DOHH2 (cell line): ENCODE data around the gene COG2.
"Not testable (repeated sequence)": the region's sequence is repeated elsewhere in the genome, so short reads cannot be mapped to it uniquely, and the experiment has no call there.

ENCODE experiments used
- H3F3A ChIP-seq: fragments of 200-600 bp; sonication (generic), shearing (Covaris generic); 2 replicates; pipeline ENCODE4 v1.6.0; 2016; ENCODE audit warnings: antibody characterized with exemption, mild to moderate bottlenecking; ENCODE audit not compliant: control insufficient read depth, insufficient read depth
- H3K27ac ChIP-seq: fragments of 200-600 bp; sonication (generic); 2 replicates; pipeline ENCODE4 v1.5.1; 2014; ENCODE audit warnings: low read depth, mild to moderate bottlenecking, low read length, moderate library complexity
- H3K27me3 ChIP-seq: fragments of 200-600 bp; sonication (generic); 2 replicates; pipeline ENCODE4 v1.6.1; 2014; ENCODE audit warnings: mild to moderate bottlenecking, low read length, mixed read lengths; ENCODE audit not compliant: control insufficient read depth
- H3K36me3 ChIP-seq: fragments of 200-600 bp; sonication (generic); 2 replicates; pipeline ENCODE4 v1.6.1; 2014; ENCODE audit warnings: mild to moderate bottlenecking, low read length, moderate library complexity, mixed read lengths; ENCODE audit not compliant: control insufficient read depth
- H3K4me1 ChIP-seq: fragments of 200-600 bp; sonication (generic); 2 replicates; pipeline ENCODE4 v1.6.1; 2014; ENCODE audit warnings: mild to moderate bottlenecking, low read length, mixed read lengths; ENCODE audit not compliant: control insufficient read depth
- H3K4me2 ChIP-seq: fragments of 200-600 bp; sonication (generic); 2 replicates; pipeline ENCODE4 v1.6.0; 2014; ENCODE audit warnings: mild to moderate bottlenecking, low read length, moderate library complexity
- H3K4me3 ChIP-seq: fragments of 200-600 bp; sonication (generic); 2 replicates; pipeline ENCODE4 v1.5.1; 2014; ENCODE audit warnings: mild to moderate bottlenecking, low read length, mixed read lengths
- H3K79me2 ChIP-seq: fragments of 200-600 bp; sonication (generic); 2 replicates; pipeline ENCODE4 v1.6.1; 2014; ENCODE audit warnings: mild to moderate bottlenecking, low read length, mixed read lengths; ENCODE audit not compliant: control insufficient read depth
- H3K9me2 ChIP-seq: fragments of 200-600 bp; sonication (generic); replicated peaks from 2 replicates; pipeline ENCODE4 v1.6.1; 2014; ENCODE audit warnings: mild to moderate bottlenecking, low read length, mixed read lengths; ENCODE audit not compliant: control insufficient read depth
- H3K9me3 ChIP-seq: fragments of 200-600 bp; sonication (generic); 2 replicates; pipeline ENCODE4 v1.6.1; 2014; ENCODE audit warnings: antibody characterized with exemption, low read length, mixed read lengths; ENCODE audit not compliant: control insufficient read depth, insufficient read depth
- H4K20me1 ChIP-seq: fragments of 200-600 bp; sonication (generic); 2 replicates; pipeline ENCODE4 v1.6.0; 2014; ENCODE audit warnings: low read depth, mild to moderate bottlenecking, antibody characterized with exemption, low read length, moderate library complexity; ENCODE audit not compliant: control insufficient read depth, insufficient read depth
- EZH2phosphoT487 ChIP-seq: fragments of 200-600 bp; sonication (generic); IDR thresholded peaks from 2 replicates; pipeline ENCODE4 v1.6.1; 2017; ENCODE audit warnings: borderline replicate concordance, mild to moderate bottlenecking, antibody characterized with exemption, low read length, moderate library complexity, mixed read lengths
- TF ChIP-seq, protein P1 (sequence below): fragments of 200-600 bp; sonication (generic); IDR thresholded peaks from one replicate; pipeline ENCODE4 v1.5.1; 2014; ENCODE audit warnings: antibody characterized with exemption, mild to moderate bottlenecking, low read depth, low read length; ENCODE audit not compliant: poor library complexity, severe bottlenecking

Gene COG2

DNA sequence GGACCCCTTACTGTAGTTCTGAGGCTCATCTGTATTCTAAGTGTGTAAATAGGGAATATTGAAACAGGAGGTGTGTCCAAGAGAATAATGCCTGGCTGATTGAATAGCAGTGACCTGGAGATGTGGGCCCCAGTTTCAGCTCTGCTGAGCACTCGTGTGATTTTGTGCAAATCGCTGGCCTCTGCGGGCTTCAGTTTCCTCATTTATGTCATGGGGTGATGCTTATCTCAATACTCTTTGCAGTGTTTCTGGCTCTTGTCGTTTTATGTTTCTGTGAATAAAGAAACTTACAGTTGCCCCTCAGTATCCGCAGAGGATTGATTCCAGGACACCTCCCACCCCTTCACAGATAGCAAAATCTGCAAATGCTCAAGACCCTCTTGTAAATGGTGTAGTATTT lies 5.0 kb downstream of the COG2 start:
- Histone ChIP-seq H3K9me3 (no peaks in the 10 kb centered on the region), H3K27me3 (no peaks in the 10 kb centered on the region), H3F3A (no peaks in the 10 kb centered on the region), H3K27ac (no peak overlapping the region), H4K20me1 (peaks cover 18% of the 10 kb centered on the region; the same call in 1 of the 2 replicates), H3K9me2 (no peaks in the 10 kb centered on the region), H3K36me3 (peaks cover 37% of the 10 kb centered on the region), H3K4me2 (no peak overlapping the region), H3K4me1 (peaks cover 14% of the 10 kb centered on the region), H3K79me2 (peaks cover 100% of the 10 kb centered on the region), H3K4me3 (no peak overlapping the region)
- TF ChIP-seq, protein P1, sequence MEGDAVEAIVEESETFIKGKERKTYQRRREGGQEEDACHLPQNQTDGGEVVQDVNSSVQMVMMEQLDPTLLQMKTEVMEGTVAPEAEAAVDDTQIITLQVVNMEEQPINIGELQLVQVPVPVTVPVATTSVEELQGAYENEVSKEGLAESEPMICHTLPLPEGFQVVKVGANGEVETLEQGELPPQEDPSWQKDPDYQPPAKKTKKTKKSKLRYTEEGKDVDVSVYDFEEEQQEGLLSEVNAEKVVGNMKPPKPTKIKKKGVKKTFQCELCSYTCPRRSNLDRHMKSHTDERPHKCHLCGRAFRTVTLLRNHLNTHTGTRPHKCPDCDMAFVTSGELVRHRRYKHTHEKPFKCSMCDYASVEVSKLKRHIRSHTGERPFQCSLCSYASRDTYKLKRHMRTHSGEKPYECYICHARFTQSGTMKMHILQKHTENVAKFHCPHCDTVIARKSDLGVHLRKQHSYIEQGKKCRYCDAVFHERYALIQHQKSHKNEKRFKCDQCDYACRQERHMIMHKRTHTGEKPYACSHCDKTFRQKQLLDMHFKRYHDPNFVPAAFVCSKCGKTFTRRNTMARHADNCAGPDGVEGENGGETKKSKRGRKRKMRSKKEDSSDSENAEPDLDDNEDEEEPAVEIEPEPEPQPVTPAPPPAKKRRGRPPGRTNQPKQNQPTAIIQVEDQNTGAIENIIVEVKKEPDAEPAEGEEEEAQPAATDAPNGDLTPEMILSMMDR, result no peak
- TF ChIP-seq EZH2phosphoT487, result no peak

DNA sequence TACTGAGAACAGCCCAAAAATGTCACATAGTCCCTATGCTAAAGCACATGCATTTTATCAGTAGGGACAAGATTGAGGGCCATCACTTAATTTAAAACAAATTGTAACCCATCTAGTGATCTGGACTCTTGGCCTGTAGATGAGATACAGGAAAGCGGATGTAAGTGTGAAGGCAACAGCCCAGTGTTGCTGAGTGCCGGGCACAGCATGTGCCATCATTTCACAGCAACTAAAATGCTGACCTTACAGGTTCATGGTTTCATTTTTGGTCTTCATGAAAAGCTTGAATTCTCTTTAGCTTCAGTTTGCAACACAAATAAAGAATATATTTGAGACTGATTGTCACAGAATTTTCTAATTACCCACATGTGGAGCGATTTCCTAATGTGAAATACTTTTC lies 5.8 kb downstream of the COG2 start:
- Histone ChIP-seq H3K36me3 (peaks cover 39% of the 10 kb centered on the region), H3K9me2 (no peaks in the 10 kb centered on the region), H3K9me3 (no peaks in the 10 kb centered on the region), H3K4me2 (no peak overlapping the region), H4K20me1 (peaks cover 18% of the 10 kb centered on the region; the same call in 1 of the 2 replicates), H3K27me3 (no peaks in the 10 kb centered on the region), H3K27ac (no peak overlapping the region), H3F3A (no peaks in the 10 kb centered on the region), H3K4me3 (no peak overlapping the region), H3K4me1 (peaks cover 14% of the 10 kb centered on the region), H3K79me2 (peaks cover 100% of the 10 kb centered on the region)
- TF ChIP-seq, protein P1, result no peak

DNA sequence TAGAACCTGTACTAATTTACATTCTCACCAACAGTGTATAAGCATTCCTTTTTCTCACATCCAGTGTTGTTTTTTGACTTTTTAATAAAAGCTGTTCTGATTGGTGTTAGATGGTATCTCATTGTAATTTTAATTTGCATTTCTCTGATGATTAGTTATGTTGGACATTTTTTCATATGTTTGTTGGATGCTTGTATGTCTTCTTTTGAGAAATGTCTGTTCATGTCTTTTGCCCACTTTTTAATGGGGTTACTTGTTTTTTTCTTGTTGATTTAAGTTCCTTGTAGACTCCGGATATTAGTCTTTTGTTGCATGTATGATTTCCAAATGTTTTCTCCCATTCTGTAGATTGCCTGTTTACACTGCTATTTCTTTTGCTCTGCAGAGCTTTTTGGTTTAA lies 8.0 kb downstream of the COG2 start:
- Histone ChIP-seq H3K27ac (no peak overlapping the region), H3K79me2 (peaks cover 99% of the 10 kb centered on the region), H3K4me2 (no peak overlapping the region), H3K4me1 (no peaks in the 10 kb centered on the region), H3K36me3 (peaks cover 28% of the 10 kb centered on the region), H3K9me2 (no peaks in the 10 kb centered on the region), H4K20me1 (peaks cover 6% of the 10 kb centered on the region; the same call in 1 of the 2 replicates), H3K4me3 (no peak overlapping the region), H3K27me3 (no peaks in the 10 kb centered on the region), H3F3A (no peaks in the 10 kb centered on the region), H3K9me3 (no peaks in the 10 kb centered on the region)
- TF ChIP-seq, protein P1, result no peak
- no peak for TF ChIP-seq EZH2phosphoT487

DNA sequence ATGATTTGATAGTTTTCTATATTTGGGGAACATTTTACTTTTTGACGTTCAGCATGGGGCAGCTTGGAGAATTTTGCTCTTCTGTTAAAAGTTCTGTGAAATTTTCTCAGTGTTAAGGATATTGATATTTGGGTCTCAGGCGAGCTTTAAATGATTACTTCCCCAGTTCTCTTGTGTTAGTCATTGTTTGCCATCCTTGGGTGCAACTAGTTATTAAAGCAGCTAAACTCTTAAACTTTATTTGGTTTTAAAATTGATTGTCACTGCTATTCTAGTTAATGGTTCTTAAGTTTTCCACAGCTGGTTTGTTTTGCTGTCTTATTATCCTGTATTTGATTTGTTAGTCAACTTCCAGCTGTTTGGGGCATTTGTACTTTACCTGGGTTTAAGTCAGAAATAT lies 9.0 kb downstream of the COG2 start:
- H3K9me3 ChIP-seq, result no peaks in the 10 kb centered on the region
- TF ChIP-seq EZH2phosphoT487, result no peak
- TF ChIP-seq, protein P1, result no peak
- H3K4me1 ChIP-seq, result no peaks in the 10 kb centered on the region
- no peak overlapping the region for H3K4me2 ChIP-seq
- peaks cover 6% of the 10 kb centered on the region; the same call in 1 of the 2 replicates for H4K20me1 ChIP-seq
- peaks cover 22% of the 10 kb centered on the region for H3K36me3 ChIP-seq
- peaks cover 99% of the 10 kb centered on the region for H3K79me2 ChIP-seq
- H3K9me2 ChIP-seq, result no peaks in the 10 kb centered on the region
- H3K27me3 ChIP-seq, result no peaks in the 10 kb centered on the region
- H3F3A ChIP-seq, result no peaks in the 10 kb centered on the region
- no peak overlapping the region for H3K4me3 ChIP-seq
- H3K27ac ChIP-seq, result no peak overlapping the region

DNA sequence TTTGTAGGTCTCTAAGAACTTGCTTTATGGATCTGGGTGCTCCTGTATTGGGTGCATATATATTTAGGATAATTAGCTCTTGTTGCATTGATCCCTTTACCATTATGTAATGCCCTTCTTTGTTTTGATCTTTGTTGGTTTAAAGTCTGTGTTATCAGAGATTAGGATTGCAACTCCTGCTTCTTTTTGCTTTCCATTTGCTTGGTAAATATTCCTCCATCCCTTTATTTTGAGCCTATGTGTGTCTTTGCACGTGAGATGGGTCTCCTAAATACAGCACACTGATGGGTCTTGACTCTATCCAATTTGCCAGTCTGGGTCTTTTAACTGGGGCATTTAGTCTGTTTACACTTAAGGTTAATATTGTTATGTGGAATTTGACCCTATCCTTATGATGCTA lies 14.4 kb downstream of the COG2 start:
- H3K4me2 ChIP-seq, H3K9me2 ChIP-seq, H3K4me1 ChIP-seq, H3K27me3 ChIP-seq, H3K27ac ChIP-seq, H3K4me3 ChIP-seq, H4K20me1 ChIP-seq, H3F3A ChIP-seq, H3K9me3 ChIP-seq: not testable (repeated sequence)
- peaks cover 30% of the 10 kb centered on the region for H3K36me3 ChIP-seq
- peaks cover 69% of the 10 kb centered on the region for H3K79me2 ChIP-seq
